Gastrocnemius medialis (tissue), 4 donors: ENCODE results near the gene SLFN5. TPM values are rescaled to one million over a fixed set of nuclear protein-coding genes. Genes with fewer than 3 reads are reported as not detected.

ENCODE experiments used
- ATAC-seq, 2 donors: fragments of 150-250 bp; one replicate each; pipeline ENCODE4 v1.9.1; 2016
- DNase-seq, 2 donors: peaks; one replicate each; pipeline ENCODE4 v3.0.0-alpha.2; 2019
- H3K27ac ChIP-seq, 4 donors: fragments of 200-600 bp; sonication (generic); 1 replicate in 1 of 4; 2 replicates in 3 of 4; pipeline ENCODE4 v1.5.1; 2016 to 2018; ENCODE audit warnings: mild to moderate bottlenecking in 2 of 4, moderate library complexity in 1 of 4
- H3K27me3 ChIP-seq, 3 donors: fragments of 200-600 bp; sonication (generic) in 2 of 3; 1 replicate in 1 of 3; 2 replicates in 2 of 3; pipeline versions ENCODE4 v1.5.1 to v1.6.0; 2016 to 2019; ENCODE audit warnings: mild to moderate bottlenecking in 1 of 3, moderate library complexity in 1 of 3
- H3K36me3 ChIP-seq, 2 donors: fragments of 200-600 bp; sonication (generic) in 1 of 2; one replicate each; pipeline ENCODE4 v1.5.1; 2017 to 2018
- H3K4me1 ChIP-seq, 2 donors: fragments of 200-600 bp; sonication (generic) in 1 of 2; one replicate each; pipeline ENCODE4 v1.5.1; 2016 to 2017; ENCODE audit warnings: mild to moderate bottlenecking in 2 of 2
- H3K4me3 ChIP-seq, 4 donors: fragments of 200-600 bp; sonication (generic) in 3 of 4; 1 replicate in 1 of 4; 2 replicates in 3 of 4; pipeline ENCODE4 v1.5.1; 2016 to 2019; ENCODE audit warnings: mild to moderate bottlenecking in 2 of 4
- H3K9me3 ChIP-seq, 3 donors: fragments of 200-600 bp; sonication (generic) in 2 of 3; 1 replicate in 1 of 3; 2 replicates in 2 of 3; pipeline ENCODE4 v1.5.1; 2016 to 2019
- CTCF ChIP-seq, 5 experiments: fragments of 450-650 bp in 3 of 5; fragments of 200-600 bp in 2 of 5; sonication (generic) in 2 of 5; IDR thresholded peaks in 4 of 5; conservative IDR thresholded peaks in 1 of 5; 1 replicate in 4 of 5; 2 replicates in 1 of 5; pipeline ENCODE4 v1.5.1; 2016 to 2019; ENCODE audit warnings: antibody characterized with exemption in 5 of 5, mild to moderate bottlenecking in 3 of 5, moderate library complexity in 3 of 5
- POLR2A ChIP-seq, 2 donors: fragments of 450-650 bp; IDR thresholded peaks; one replicate each; pipeline ENCODE4 v1.6.1; 2017; ENCODE audit warnings: antibody characterized with exemption in 2 of 2, mild to moderate bottlenecking in 2 of 2, moderate library complexity in 2 of 2
- in situ Hi-C, 4 donors: fragments of 200-750 bp; cut with MboI; loops; one replicate each; pipeline versions ENCODE4 v1.15.0 to v1.8.0; 2017; ENCODE audit warnings: low sequenced_read_pairs in 4 of 4
- intact Hi-C: fragments of 100-400 bp; cut with DNase I; formaldehyde crosslinking; loops from one replicate; pipeline ENCODE4 v1.15.1; 2023; ENCODE audit warnings: low total_unique reads
- total RNA-seq, 4 donors: library from RNA; depleted of rRNA; stranded (reverse); fragments of >200 nt; gene quantifications; one replicate each; pipeline versions ENCODE4 v1.1.0 to v1.2.3, GENCODE V29; 2016

The SLFN5 gene
- total RNA-seq, 4 donors from 2014 or later, result 25.3 to 79.3 (median 37.4) TPM

GRCh38 chr17:35313875-35314409, 71.1 kb downstream of the SLFN5 start:
- no peaks in the 10 kb centered on the region for H3K9me3 ChIP-seq
- ATAC-seq, result peak; percentile 8 to 11
- peak overlapping the region; percentile 79 to 88 (median 85) for H3K27ac ChIP-seq
- in situ Hi-C loops (loop anchor here (5.0 to 10.0 kb wide), 3 partner anchors 218 to 431 kb away; partner anchors contain the start of gene SLFN12L (in 2 of the 4)), intact Hi-C loops (loop anchor here (1.0 to 2.0 kb wide), 5 partner anchors 33 to 433 kb away; partner anchors contain the start of genes SLFN11 and SLFN5)
- peak in 1 of 2 donors; percentile 28 for DNase-seq
- H3K36me3 ChIP-seq, result no peaks in the 10 kb centered on the region
- peak overlapping the region; percentile 52 to 69 (median 56) for H3K4me3 ChIP-seq
- H3K4me1 ChIP-seq, result peaks cover 23 to 44% of the 10 kb centered on the region in 2 donors
- H3K27me3 ChIP-seq, result no peaks in the 10 kb centered on the region
- TF ChIP-seq POLR2A (IDR thresholded peaks at IDR 0.05) (no peak), CTCF (IDR thresholded peaks at IDR 0.05 in 4 of 5, conservative IDR thresholded peaks at IDR 0.05 in 1 of 5) (no peak)

- Histone ChIP-seq H3K4me1 (peaks cover 23 to 44% of the 10 kb centered on the region in 2 donors), H3K27me3 (no peaks in the 10 kb centered on the region), H3K27ac (peak overlapping the region; percentile 79 to 88 (median 85)), H3K9me3 (no peaks in the 10 kb centered on the region), H3K4me3 (peak overlapping the region; percentile 52 to 69 (median 56)), H3K36me3 (no peaks in the 10 kb centered on the region)
- no peak for TF ChIP-seq POLR2A (IDR thresholded peaks at IDR 0.05)
- no peak for TF ChIP-seq CTCF (IDR thresholded peaks at IDR 0.05 in 4 of 5, conservative IDR thresholded peaks at IDR 0.05 in 1 of 5)
- in situ Hi-C loops (loop anchor here (5.0 to 10.0 kb wide), 3 partner anchors 218 to 430 kb away; partner anchors contain the start of gene SLFN12L (in 2 of the 4)), intact Hi-C loops (loop anchor here (2.0 kb wide), 2 partner anchors 32 to 72 kb away; partner anchors contain the start of gene SLFN5)
- ATAC-seq, result peak in 1 of 2 donors; percentile 10
- no peak for DNase-seq
Observed at GRCh38 chr17:35314415-35315216, 71.7 kb downstream of the SLFN5 start.

GRCh38 chr17:35315283-35315682, 72.4 kb downstream of the SLFN5 start:
- no peaks in the 10 kb centered on the region for H3K36me3 ChIP-seq
- DNase-seq (peak; percentile 58 to 67), ATAC-seq (peak; percentile 78 to 90)
- H3K4me3 ChIP-seq, result peak overlapping the region in 2 of 4 donors; percentile 52 to 58
- intact Hi-C loops (loop anchor here (2.0 kb wide), 2 partner anchors 32 to 72 kb away; partner anchors contain the start of gene SLFN5), in situ Hi-C loops (loop anchor here in 1 of 4 donors (10.0 kb wide), 1 partner anchor 430 kb away; no protein-coding TSS in a partner anchor)
- no peaks in the 10 kb centered on the region for H3K27me3 ChIP-seq
- peaks cover 23 to 44% of the 10 kb centered on the region in 2 donors for H3K4me1 ChIP-seq
- TF ChIP-seq POLR2A (IDR thresholded peaks at IDR 0.05), result peak in 1 of 2 donors; percentile 39
- no peak for TF ChIP-seq CTCF (IDR thresholded peaks at IDR 0.05 in 4 of 5, conservative IDR thresholded peaks at IDR 0.05 in 1 of 5)
- H3K9me3 ChIP-seq, result no peaks in the 10 kb centered on the region
- peak overlapping the region; percentile 79 to 88 (median 85) for H3K27ac ChIP-seq

GRCh38 chr17:35315971-35316370, 73.1 kb downstream of the SLFN5 start:
- Histone ChIP-seq H3K9me3 (no peaks in the 10 kb centered on the region), H3K36me3 (no peaks in the 10 kb centered on the region), H3K27me3 (no peaks in the 10 kb centered on the region), H3K4me3 (peak overlapping the region in 1 of 4 donors; percentile 58), H3K4me1 (peaks cover 23 to 44% of the 10 kb centered on the region in 2 donors), H3K27ac (peak overlapping the region; percentile 79 to 88 (median 85))
- TF ChIP-seq CTCF (IDR thresholded peaks at IDR 0.05 in 4 of 5, conservative IDR thresholded peaks at IDR 0.05 in 1 of 5) (no peak), POLR2A (IDR thresholded peaks at IDR 0.05) (no peak)
- in situ Hi-C loops (loop anchor here in 1 of 4 donors (10.0 kb wide), 1 partner anchor 429 kb away; no protein-coding TSS in a partner anchor), intact Hi-C loops (loop anchor here (2.0 kb wide), 2 partner anchors 31 to 73 kb away; partner anchors contain the start of gene SLFN5)
- ATAC-seq, result no peak
- no peak for DNase-seq
